SHP77 treated with DMSO at 0.1 percent for 48 hours (cell line): Measurements from ENCODE around the gene AGPAT3.

Experiments used
- DNase-seq: peaks from one replicate; lab custom pipeline; 2025; lab: John Stamatoyannopoulos, UW

AGPAT3 gene

DNA sequence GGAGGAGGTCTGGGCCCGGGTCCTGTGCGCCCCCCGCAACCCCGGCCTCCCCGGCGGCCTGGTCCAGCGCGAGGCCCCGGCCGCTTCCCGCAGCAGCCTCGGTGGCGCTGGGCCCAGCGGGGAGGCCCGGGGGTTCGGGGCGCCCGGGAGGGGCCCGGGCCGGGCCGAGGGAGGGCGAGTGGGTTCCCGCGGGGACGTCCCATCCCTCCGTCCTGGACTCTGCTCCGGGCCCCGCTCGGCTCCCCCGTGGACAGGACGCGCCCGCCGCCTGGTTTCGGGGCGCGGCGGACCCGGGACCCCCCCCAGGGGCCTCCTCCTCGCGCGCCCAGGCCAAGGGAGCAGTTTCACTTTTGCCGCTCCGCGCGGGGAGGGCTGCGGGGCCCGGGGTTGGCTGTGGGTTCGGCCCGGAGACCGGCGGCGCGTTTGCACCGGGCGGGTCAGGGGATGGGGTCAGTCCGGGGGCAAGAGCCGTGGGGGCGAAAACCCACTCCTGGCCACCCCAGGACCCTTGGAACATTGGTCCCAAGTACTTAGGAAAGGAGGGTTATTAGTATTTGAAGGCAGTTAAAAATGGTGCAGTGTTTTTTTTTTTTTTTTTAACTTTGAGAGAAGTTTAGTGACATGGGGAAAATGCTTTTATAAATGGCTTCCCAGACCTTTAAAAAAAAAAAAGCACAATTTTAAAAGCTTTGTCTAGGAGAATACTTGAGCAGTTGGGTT is 677 bp downstream of the AGPAT3 start:
- no peak for DNase-seq

DNA sequence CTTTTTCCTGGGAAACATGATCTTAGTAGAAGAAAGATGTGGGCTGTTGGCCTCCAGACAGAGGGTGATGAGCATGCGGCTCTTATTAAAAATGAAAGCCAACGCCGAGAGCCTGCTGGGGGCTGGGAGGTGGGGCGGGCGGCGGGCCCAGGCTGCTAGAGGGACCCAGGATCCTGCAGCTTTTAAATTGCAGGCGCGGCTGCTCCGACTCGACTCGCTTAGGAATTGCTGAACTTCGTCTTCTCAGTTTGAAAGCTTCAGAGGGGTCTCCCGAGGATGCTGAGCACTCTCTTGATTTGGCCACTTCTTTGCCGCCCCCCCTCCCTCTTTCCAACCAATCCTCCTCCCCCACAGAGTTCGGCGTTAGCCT is 1.2 kb downstream of the AGPAT3 start:
- no peak for DNase-seq

DNA sequence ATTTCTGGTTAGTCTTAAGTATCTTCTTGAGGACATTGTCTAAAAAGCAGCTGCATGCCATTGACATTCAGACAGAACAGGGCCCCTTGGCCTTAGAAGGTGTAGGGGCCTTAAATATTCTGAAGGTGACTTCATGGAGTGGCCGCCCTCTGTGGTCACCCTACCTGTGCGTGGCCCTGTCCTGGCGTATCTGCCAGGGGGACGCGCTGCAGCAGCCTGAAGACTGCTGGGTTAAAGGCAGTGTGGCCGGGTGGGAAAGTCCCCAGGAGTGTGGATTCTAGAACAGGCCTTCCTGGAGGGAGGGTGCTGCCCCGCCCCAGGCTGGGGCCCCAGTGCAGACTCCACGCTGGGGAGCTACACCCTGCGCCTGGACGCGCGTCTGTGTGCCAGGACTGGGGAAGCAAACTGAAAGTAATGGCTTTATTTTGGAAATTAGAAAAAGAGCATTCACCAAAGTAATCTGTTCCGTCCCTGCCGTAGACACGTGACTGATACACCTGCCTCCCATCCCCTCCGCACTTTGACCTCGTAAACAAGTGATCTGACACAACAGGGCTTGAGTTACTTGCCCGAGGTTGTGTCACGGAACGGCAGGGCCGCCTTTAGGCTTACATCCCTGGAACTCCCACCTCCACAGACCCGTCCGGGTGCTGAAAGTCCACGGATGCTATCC is 1.8 kb downstream of the AGPAT3 start:
- DNase-seq = no peak

DNA sequence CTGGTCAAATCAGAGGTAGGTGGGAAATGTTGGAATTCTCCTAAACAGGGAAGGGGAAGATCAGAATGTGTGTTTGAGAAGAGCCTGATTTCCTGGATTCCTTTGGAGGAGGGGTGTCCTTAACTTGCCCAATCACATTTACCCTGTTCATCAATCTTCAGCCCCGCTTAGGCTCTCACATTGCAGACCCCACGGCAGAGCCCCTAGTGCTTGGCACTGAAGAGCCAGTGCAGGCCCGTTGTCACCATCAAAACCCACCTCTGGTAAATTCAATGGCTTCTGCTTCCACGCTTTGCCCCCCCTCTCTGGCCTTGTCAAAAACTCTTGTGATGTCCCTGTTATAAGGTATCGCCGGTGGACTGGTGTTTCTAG is 2.3 kb downstream of the AGPAT3 start:
- no peak for DNase-seq

DNA sequence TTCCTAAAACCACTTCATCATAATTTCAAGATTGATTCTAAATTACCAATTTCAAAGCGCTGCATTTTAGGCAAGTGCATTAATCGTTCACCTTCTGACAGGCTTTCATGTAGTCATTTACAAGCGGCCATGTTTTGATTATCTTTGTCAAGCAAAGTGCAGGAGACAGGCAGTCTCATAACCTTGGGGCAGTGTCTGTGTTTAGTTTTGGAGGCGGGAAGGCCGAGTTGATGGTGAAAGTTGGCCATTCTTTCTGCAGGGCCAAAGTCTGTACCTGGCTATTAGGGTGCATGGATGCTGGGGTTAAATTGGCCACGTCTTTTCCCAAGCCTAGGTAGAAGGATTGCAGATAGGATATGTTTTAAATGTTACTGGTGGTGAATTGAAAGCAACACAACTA is 2.9 kb downstream of the AGPAT3 start:
- DNase-seq = no peak

DNA sequence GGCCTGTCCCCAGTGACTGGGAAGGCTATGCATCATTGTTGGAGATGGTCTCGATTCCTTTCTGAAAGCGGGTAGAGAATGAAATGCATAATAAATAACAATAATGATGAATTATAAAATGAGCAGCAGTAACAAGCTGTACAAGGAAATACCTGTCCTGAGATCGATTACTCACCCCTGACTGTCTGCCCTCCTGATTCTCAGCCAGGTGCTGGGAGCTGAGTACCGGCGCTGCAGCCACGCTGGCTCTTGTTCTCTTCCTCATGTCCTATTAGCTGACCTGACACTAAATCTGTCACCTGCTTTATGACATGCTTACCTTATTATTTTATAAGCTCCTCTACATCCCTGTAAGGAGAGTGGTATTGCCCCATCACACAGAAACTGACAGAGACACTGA is 3.4 kb downstream of the AGPAT3 start:
- no peak for DNase-seq

DNA sequence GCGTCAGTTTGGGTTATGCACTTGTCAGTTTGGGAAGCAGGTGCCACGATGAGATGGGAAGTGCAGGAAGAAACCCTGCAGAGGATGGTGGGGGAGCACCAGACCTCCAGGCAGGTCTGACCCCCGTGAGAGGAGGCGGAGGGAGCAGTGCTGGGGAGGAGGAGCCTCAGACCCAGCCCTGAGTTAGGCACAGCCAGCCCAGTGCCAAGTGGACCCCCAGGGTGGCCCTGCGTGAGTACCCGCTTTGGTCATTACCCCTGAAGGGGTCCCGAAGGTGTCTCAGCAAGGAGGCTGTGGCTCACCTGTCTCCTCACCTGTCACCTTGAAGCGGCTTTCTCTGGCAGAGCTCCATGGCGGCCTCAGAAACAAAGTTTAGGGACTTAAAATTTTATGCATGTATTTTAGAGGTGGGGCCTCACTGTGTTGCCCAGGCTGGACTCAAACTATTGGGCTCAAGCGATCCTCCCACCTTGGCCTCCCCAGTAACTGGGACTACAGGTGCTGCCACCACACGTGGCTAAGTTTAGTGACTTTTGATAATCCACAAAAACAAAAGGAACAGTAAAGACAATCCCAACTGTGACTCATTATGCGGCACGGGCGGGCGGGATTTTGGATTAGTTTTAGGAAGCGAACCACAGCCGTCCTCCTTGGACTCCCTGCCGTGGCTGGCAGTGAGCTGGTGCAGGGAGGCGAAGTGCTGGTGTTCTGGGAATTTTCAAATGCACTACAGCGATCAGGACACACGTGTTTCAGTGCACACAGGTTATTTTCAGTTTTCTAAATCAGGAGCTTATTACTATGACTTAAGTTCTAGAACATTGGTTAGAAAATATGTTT is 4.7 kb downstream of the AGPAT3 start:
- DNase-seq = no peak

DNA sequence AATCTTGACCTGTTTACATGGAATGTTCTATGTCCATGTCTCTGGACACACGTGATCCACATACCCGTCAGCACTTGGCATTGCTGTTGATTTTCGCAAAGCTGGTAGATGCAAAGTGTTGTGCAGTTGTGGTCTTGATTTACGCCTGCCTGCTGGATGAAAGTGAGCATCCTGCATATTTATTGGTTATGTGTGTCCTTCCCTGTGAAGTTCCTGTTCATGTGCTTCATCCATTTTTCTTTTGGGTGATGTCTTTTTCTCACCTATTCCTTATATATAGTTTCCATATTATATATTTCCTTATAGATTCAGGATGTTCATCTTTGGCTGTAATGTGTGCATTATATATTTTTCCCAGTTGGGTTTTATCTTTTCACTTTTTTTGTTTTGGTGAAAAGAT is 6.5 kb downstream of the AGPAT3 start:
- no peak for DNase-seq

DNA sequence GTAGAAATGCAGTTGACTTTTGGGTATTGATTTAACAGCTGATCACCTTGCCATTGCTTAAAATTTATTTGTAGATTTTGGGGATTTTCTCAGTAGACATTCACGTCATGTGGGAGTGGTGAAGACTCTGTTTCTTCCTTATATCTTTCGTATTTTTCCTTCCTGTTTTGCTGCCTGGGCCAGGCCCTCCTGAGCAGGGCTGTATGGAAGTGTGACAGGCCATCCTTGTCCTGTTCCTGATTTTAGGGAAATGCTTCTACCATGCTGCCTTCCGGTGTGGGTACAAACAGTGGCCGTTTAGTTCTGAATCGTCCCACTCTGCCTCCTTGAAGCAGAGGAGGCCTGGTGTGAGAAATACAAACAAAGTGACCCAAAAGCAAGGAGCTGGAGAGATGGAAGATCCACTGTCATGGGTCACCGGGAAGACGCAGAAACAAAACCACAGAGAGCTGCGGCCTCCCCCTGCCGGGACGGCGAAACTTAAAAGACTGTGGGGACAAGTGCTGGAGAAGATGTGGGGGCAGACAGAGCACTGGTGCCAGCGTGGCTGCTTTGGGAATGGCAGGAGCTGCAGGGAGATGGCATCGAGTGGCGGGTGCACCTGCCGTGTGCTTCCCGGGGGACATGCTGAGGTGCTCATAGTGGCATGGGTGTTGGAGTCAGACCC is 7.6 kb downstream of the AGPAT3 start:
- DNase-seq = no peak

DNA sequence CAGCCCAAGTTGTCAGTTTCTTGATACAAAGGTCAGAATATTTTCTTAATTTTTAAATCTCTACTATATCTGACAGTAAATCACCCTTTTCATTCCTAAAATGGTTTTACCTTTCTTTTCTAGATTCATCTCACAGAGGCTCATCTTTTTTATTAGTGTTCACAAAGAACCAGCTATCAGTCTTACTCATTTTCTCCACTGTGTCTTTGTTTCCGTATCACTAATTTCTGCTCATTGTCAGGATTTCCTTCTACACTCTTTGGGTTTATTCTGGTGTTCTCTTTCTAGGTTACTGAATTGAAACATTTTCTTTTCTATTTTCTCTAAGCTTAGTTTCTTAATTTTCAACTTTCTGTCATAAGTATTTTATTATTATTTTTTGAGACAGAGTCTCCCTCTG is 8.7 kb downstream of the AGPAT3 start:
- DNase-seq = no peak

DNA sequence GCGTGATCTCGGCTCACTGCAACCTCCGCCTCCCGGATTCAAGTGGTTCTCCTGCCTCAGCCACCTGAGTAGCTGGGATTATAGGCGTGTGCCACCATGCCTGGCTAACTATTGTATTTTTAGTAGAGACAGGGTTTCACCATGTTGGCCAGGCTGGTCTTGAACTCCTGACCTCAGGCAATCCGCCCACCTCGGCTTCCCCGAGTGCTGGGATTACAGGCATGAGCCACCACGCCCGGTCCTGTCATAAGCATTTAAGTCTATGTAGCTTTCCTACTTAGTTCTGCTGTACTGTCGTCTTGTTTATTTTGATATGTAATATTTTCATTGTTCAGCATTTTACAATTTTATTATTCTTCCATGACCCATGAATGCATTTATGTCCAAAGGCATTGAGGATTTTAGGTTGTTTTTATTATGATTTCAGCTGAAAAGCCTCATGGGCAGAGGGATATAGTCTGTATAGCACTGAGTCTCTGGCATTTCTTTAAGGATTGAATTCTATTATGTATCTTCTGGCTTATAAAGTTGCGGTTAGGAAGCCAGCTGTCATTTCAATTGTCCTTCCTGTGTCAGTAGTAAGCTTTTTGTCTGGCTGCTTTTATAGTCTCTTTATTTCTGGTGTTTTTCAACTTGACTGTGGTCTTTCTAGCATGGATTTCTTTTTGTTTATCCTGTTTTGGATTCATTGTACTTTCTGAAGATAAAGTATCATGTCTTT is 9.2 kb downstream of the AGPAT3 start:
- no peak for DNase-seq

DNA sequence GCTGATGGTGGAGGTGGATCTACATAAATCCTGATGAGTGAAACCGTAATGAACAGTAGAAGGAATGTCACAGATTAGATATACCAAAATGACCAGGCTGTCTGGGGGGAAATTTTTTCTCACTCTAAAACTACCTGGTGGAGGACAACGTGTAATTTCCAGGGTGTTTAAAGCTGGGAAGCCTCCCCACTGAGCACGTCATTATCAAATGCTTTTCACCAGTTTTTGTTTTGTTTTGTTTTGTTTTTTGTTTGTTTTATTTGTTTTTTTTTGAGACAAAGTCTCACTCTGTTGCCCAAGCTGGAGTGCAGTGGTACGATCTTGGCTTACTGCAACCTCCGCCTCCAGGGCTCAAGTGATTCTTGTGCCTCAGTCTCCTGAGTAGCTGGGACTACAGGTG is 11.6 kb downstream of the AGPAT3 start:
- DNase-seq = no peak

DNA sequence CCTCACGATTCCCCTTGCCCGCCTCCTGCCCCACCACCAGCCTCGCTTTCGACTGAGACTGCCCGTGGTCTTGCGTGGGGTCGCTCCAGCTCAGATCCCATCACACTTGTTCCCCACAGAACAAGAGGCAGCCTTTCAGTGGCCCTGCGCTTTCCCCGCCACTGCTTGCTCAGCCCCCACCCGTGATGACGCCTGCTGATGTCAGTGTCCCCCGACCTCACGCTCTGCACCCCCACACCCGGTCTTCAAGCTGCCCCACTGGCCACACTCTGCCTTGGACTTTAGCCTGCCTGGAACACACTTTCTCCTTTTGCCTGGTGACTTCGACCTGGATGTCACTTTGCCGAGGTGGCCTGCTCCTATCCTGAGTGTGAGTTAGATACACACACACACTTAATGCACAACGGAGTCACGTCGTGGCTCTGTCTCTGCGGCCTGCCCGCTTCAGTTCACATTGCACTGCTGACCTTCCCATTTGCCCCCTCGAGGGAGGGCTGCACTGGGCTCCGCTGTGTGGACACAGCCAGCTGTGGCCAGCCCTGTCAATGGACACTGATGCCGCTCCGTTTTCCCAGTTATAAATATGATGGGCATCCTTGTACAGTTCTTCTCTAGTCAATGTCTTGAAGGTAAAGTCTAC is 13.0 kb downstream of the AGPAT3 start:
- no peak for DNase-seq

DNA sequence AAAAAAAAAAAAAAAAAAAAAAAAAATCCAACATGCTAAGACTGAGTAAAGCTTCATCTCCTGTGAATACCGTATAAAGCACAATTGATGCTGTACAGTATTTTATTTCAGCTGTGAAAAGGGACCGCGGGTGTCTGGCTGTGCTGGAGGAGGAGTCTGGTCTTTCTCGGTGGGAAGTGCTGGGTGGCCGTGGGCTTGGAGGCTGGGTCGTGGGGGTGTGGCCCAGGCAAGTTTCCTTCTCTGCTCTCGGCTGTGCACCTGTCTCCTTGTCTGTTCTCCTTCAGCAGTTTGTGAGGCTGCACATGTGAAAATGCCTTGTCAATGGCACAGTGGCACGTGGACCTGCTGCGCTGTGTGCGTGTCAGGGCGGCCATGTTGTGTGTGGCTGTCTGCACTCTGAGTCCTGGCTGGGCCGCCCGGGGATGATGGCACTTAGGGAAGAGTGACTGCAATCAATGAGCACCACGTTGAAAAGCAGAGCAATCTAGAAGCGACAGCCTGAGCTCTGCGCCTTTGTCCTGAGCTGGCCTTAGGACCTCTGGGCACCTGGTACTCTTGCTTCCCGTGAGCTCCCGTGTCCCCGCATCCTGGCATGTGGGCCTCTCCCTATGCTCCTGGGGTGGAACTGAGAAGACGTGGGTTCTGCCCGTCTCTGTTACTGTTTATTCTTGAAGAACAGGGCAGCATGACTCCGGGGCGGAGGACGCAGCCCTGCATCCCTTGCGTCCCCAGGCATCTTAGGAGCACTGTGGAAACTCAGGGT is 14.5 kb downstream of the AGPAT3 start:
- DNase-seq = no peak

DNA sequence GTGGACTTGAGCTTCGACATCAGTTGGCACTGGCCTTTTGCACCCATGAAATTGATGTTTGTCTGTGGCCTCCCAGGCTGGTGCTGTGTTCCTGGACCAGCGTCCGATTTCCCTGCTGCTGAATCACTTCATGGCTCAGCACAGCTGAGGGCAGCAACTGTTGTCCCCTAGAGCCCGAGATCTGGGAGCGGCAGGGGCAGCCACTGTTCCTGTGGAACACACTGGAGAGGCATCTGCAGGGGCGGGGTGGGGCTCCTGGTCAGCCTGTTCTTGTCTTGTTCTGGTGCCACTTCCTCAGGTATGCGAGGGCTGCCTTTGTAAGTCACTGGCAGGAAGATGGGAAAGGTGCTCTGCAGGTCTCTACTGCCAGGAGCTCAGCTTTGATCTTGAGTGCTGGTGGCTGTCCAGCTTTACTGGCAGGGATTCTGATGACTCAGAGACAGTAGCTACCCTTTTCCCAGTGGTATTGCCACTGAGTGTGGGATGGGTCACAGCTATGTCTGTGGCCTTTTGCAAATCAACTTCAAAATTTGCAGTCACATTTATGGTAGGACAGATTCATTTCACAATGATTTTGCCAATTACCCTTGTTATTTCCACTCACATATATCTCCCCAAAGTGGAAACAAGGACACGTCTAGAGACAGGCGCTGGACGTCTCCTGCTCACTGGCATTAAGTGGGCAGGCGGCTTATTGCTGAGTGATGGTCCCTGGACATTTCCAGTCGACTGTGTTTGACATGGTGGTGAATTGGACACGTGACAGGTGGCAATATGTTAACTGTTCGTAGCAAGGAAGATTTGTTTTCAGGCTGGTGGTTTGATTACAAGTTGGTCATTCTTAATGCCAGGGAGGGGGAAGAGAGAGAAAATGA is 15.3 kb downstream of the AGPAT3 start:
- no peak for DNase-seq

DNA sequence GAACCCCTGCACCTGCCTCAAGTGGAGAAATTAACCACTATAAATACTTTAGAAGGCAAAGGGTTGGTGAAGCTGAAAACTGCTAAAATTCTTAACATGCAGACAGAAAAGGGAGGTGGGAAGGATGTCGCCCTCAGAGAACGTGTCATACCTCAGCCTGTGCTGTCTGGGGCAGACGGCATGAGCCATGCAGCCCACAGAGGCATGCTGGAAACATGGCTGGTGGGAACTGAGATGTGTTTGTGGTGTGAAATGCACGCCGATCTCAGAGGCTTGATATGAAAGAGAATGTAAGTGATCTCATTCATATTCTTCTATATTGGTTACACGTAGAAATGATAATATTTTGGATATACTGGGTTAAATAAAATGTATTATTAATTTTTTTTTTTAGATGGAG is 16.3 kb downstream of the AGPAT3 start:
- DNase-seq = no peak

DNA sequence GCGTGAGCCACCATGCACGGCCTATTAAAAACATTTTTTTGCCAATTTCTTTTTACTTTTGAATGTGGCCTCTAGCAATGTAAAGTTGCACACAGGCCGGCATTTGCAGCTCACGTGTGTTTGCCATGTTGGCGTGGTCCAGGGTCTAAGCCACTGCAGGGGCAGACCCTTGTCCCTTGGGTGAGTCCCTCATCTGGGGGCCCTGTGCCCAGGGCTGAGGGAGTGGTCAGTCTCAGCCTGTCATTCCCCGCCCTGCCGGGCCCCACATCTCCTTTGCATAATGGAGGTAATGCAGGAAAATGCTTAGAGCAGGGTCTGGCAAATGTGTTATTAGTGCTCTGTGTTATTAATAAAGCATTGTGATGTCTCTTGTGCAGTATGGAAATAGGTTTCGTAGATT is 16.9 kb downstream of the AGPAT3 start:
- no peak for DNase-seq

DNA sequence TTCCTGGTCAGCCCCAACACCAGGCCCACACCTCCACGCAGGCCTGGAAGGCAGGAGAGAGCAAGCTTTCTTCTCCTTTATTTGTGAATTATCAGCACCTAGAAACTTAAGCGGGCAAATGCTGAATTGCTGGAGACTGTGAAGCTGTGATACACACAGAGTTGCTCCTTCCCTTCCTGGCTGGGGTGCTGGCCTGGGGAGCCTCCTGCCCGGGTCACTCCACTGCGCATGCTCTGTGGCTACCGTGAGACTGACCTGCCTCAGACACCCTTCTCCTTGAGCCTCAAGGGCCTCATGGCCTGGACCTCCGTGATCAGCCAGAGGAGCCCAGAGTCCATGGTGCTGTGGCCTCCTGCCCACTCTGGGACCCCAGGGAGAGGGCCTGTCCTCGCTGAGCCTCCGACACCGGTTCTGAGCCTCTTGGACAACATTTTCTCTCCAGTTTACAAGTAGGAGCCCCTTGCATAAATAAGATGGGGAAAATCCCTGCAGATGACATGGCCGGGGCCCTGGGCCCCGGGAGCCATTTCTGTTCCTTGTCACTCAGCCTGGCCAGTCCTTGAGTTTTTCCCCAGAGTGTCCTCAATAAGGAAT is 18.0 kb downstream of the AGPAT3 start:
- DNase-seq = no peak
